GM23248 (cell line): Measurements from ENCODE around the gene ZNF526. TPM values are rescaled to one million over a fixed set of nuclear protein-coding genes. Genes with fewer than 3 reads are reported as not detected.

ENCODE experiments used
- DNase-seq: peaks from one replicate; pipeline ENCODE4 v3.0.0-alpha.2; 2015
- H2AFZ ChIP-seq: fragments of 200-600 bp; sonication (generic); 2 replicates; pipeline ENCODE4 v1.6.1; 2016; ENCODE audit warnings: antibody characterized with exemption
- H3F3A ChIP-seq: fragments of 200-600 bp; sonication (generic); 2 replicates; pipeline ENCODE4 v1.6.1; 2016; ENCODE audit warnings: mild to moderate bottlenecking, antibody characterized with exemption, mixed run types; ENCODE audit not compliant: insufficient read depth
- H3K27ac ChIP-seq: fragments of 200-600 bp; sonication (generic); 2 replicates; pipeline ENCODE4 v1.5.1; 2016; ENCODE audit warnings: mild to moderate bottlenecking
- H3K27me3 ChIP-seq: fragments of 200-600 bp; sonication (generic); replicated peaks from 2 replicates; pipeline ENCODE4 v1.6.1; 2016; ENCODE audit warnings: mild to moderate bottlenecking; ENCODE audit not compliant: insufficient read depth
- H3K36me3 ChIP-seq: fragments of 200-600 bp; sonication (generic); 2 replicates; pipeline ENCODE4 v1.6.1; 2016; ENCODE audit warnings: low read depth, mild to moderate bottlenecking
- H3K4me1 ChIP-seq: fragments of 200-600 bp; sonication (generic); 2 replicates; pipeline ENCODE4 v1.6.1; 2016; ENCODE audit warnings: mild to moderate bottlenecking; ENCODE audit not compliant: insufficient read depth
- H3K4me2 ChIP-seq: fragments of 200-600 bp; sonication (generic); one replicate; pipeline ENCODE4 v1.6.1; 2016; ENCODE audit warnings: mild to moderate bottlenecking; ENCODE audit not compliant: unreplicated experiment
- H3K4me3 ChIP-seq: fragments of 200-600 bp; sonication (generic); 2 replicates; pipeline ENCODE4 v1.5.1; 2016; ENCODE audit warnings: mild to moderate bottlenecking
- H3K79me2 ChIP-seq: fragments of 200-600 bp; sonication (generic); 2 replicates; pipeline ENCODE4 v1.6.1; 2016; ENCODE audit warnings: mild to moderate bottlenecking; ENCODE audit not compliant: insufficient read depth
- H3K9ac ChIP-seq: fragments of 200-600 bp; sonication (generic); 2 replicates; pipeline ENCODE4 v1.6.1; 2016; ENCODE audit warnings: mild to moderate bottlenecking
- H3K9me2 ChIP-seq: fragments of 200-600 bp; sonication (generic); 2 replicates; pipeline ENCODE4 v1.6.1; 2016; ENCODE audit warnings: mixed run types, mild to moderate bottlenecking, moderate library complexity; ENCODE audit not compliant: insufficient read depth
- H3K9me3 ChIP-seq: fragments of 200-600 bp; sonication (generic); one replicate; pipeline ENCODE4 v1.6.1; 2017; ENCODE audit warnings: low read depth
- H4K20me1 ChIP-seq: fragments of 200-600 bp; sonication (generic); 2 replicates; pipeline ENCODE4 v1.6.0; 2016; ENCODE audit not compliant: insufficient read depth
- EZH2 ChIP-seq: fragments of 200-600 bp; sonication (generic); IDR thresholded peaks from 2 replicates; pipeline ENCODE4 v1.6.1; 2018; ENCODE audit warnings: antibody characterized with exemption, mild to moderate bottlenecking; ENCODE audit not compliant: insufficient read depth, poor library complexity, severe bottlenecking
- EZH2phosphoT487 ChIP-seq: fragments of 200-600 bp; sonication (generic); IDR thresholded peaks from 2 replicates; pipeline ENCODE4 v1.6.1; 2018; ENCODE audit warnings: antibody characterized with exemption, moderate library complexity, mild to moderate bottlenecking, low read depth; ENCODE audit not compliant: insufficient read depth
- WGBS, 2 experiments: methylation state at CpG; one replicate each; pipeline ENCODE4 v1.1.6; 2015 to 2017; ENCODE audit warnings: low lambda C conversion rate in 2 of 2, low coverage in 1 of 2; ENCODE audit errors: missing lambda C conversion rate in 2 of 2; 5-methylcytosine and 5-hydroxymethylcytosine counted together
- in situ Hi-C: fragments of 300-500 bp; cut with MboI; formaldehyde crosslinking; loops from 2 replicates; pipeline ENCODE4 v1.15.0; 2020
- polyA plus RNA-seq: library from polyadenylated mRNA; unstranded; fragments of >200 nt; fragmentation: Nextera tagmentation; extraction: Ambion mirVana; gene quantifications from 2 replicates; pipeline ENCODE4 v1.2.1, GENCODE V29; 2016
- total RNA-seq: library from RNA; depleted of rRNA; stranded (reverse); fragments of >200 nt; shearing (Covaris generic); gene quantifications from 2 replicates; pipeline ENCODE4 v1.2.3, GENCODE V29; 2014

The ZNF526 gene
- total and polyA plus RNA-seq, 2 experiments from 2014 or later, result 7.8 to 10.2 TPM

GRCh38 chr19:42193294-42193693 is 26.8 kb upstream of the ZNF526 start:
- Histone ChIP-seq H3K4me2 (no peak overlapping the region), H3K27me3 (no peaks in the 10 kb centered on the region), H3K9me3 (no peaks in the 10 kb centered on the region), H3K4me1 (peaks cover 12% of the 10 kb centered on the region), H3F3A (no peaks in the 10 kb centered on the region), H3K27ac (no peak overlapping the region), H3K4me3 (no peak overlapping the region), H3K36me3 (no peaks in the 10 kb centered on the region), H4K20me1 (no peaks in the 10 kb centered on the region), H3K9me2 (no peaks in the 10 kb centered on the region), H3K9ac (no peak overlapping the region), H2AFZ (no peak overlapping the region), H3K79me2 (no peaks in the 10 kb centered on the region)
- in situ Hi-C loops, result no loop called here
- 50 to 67% methylated on average over 1 of the region's 1 CpG for WGBS, 2 experiments
- DNase-seq, result no peak
- no peak for TF ChIP-seq EZH2phosphoT487
- no peak for TF ChIP-seq EZH2

GRCh38 chr19:42193706-42194105 is 26.4 kb upstream of the ZNF526 start:
- no peaks in the 10 kb centered on the region for H3K79me2 ChIP-seq
- no peak overlapping the region for H3K27ac ChIP-seq
- peaks cover 12% of the 10 kb centered on the region for H3K4me1 ChIP-seq
- H3K4me2 ChIP-seq, result no peak overlapping the region
- no peak overlapping the region for H3K9ac ChIP-seq
- no peaks in the 10 kb centered on the region for H4K20me1 ChIP-seq
- DNase-seq, result no peak
- H2AFZ ChIP-seq, result no peak overlapping the region
- no peaks in the 10 kb centered on the region for H3F3A ChIP-seq
- WGBS, 2 experiments, result 79 to 84% methylated on average over 3 of the region's 3 CpGs
- H3K9me3 ChIP-seq, result no peaks in the 10 kb centered on the region
- peaks cover 2% of the 10 kb centered on the region; the same call in 1 of the 2 replicates for H3K36me3 ChIP-seq
- in situ Hi-C loops, result no loop called here
- no peak overlapping the region for H3K4me3 ChIP-seq
- H3K9me2 ChIP-seq, result no peaks in the 10 kb centered on the region
- no peaks in the 10 kb centered on the region for H3K27me3 ChIP-seq
- TF ChIP-seq EZH2phosphoT487 (no peak), EZH2 (no peak)

- WGBS, 2 experiments, result 89% methylated on average over 44 to 47 of the region's 47 CpGs
- H3K27ac ChIP-seq, result no peak overlapping the region
- no peak overlapping the region for H3K9ac ChIP-seq
- in situ Hi-C loops, result no loop called here
- H3K9me2 ChIP-seq, result no peaks in the 10 kb centered on the region
- H3K27me3 ChIP-seq, result no peaks in the 10 kb centered on the region
- DNase-seq, result no peak
- no peak overlapping the region for H3K4me3 ChIP-seq
- H3K36me3 ChIP-seq, result peaks cover 6% of the 10 kb centered on the region; the same call in 1 of the 2 replicates
- no peak overlapping the region for H2AFZ ChIP-seq
- peaks cover 12% of the 10 kb centered on the region for H3K4me1 ChIP-seq
- no peaks in the 10 kb centered on the region for H3K9me3 ChIP-seq
- H3K4me2 ChIP-seq, result no peak overlapping the region
- no peaks in the 10 kb centered on the region for H3F3A ChIP-seq
- no peak for TF ChIP-seq EZH2
- TF ChIP-seq EZH2phosphoT487, result no peak
- peaks cover 6% of the 10 kb centered on the region; the same call in 1 of the 2 replicates for H3K79me2 ChIP-seq
- H4K20me1 ChIP-seq, result no peaks in the 10 kb centered on the region; the same call in 1 of the 2 replicates
Measured at GRCh38 chr19:42196011-42197001, 23.8 kb upstream of the ZNF526 start.

DNA sequence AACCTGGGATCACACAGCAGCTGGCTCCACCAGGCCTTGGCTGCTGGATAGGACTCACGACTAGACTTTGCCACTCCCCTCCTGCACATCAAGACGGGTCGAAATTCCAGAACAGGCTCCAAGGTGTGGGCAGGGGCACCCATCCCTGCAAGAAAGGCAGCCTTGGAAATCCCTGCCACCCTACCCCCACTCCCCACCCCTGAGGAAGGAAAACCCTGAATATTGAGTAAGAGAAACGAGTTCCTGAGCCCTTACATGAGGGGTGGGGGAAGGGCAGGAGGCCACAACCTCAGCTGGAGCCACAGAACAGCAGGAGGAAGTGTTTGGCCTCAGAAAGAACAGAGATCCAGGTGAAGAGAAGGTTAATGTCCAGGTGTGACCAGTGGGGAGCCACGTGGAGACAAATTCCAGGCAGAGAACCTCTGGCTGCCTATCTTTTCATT is 22.7 kb upstream of the ZNF526 start:
- H3F3A ChIP-seq, result no peaks in the 10 kb centered on the region
- no peak for TF ChIP-seq EZH2phosphoT487
- TF ChIP-seq EZH2, result no peak
- H2AFZ ChIP-seq, result no peak overlapping the region
- peaks cover 13% of the 10 kb centered on the region for H3K79me2 ChIP-seq
- 52% methylated on average over 5 of the region's 5 CpGs for WGBS, 2 experiments
- no peak overlapping the region for H3K9ac ChIP-seq
- no peaks in the 10 kb centered on the region for H3K9me3 ChIP-seq
- no peaks in the 10 kb centered on the region; the same call in 1 of the 2 replicates for H4K20me1 ChIP-seq
- no peaks in the 10 kb centered on the region for H3K9me2 ChIP-seq
- no peak for DNase-seq
- H3K4me3 ChIP-seq, result no peak overlapping the region
- no peak overlapping the region for H3K27ac ChIP-seq
- no peak overlapping the region for H3K4me2 ChIP-seq
- peaks cover 3% of the 10 kb centered on the region for H3K4me1 ChIP-seq
- H3K27me3 ChIP-seq, result no peaks in the 10 kb centered on the region
- in situ Hi-C loops, result no loop called here
- peaks cover 6% of the 10 kb centered on the region; the same call in 1 of the 2 replicates for H3K36me3 ChIP-seq
